Measurements from ENCODE around the gene ACTA1. TPM values are rescaled to one million over a fixed set of nuclear protein-coding genes. Genes with fewer than 3 reads are reported as not detected.

ACTA1 gene
- total and polyA plus RNA-seq, 2 experiments from 2014 or later = 8.8 to 13.0 TPM

DNA sequence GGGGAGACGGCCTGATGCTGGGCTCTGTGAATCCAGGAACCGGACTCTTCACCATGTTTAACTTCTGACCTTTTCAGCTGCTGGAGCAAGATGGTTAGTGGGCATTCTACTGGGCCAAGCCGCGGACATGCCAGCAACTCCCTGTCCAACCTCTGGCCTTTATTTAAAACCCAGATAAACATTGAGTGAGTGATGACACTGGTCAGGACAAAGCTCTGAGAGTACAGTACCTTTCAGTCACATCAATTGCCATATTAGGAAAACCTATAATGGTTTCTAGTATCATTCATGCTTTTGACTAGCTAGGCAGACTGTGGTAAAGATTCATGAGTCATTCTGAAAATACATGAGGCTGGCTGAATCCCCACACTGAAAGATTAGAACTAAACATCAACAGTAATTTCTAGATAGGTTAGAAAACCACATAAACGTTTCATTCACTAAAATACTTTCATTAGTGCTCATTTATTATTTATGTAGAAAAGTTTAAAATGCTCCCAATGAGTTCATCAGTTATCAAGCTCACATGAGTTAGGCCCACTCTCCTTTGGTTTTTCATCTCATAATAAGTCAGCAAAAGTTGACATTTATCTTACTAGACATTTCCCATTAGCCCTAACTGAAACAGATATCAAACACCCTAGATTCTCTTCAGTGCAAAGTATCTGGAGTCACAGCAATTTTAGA, 7.1 kb upstream of the ACTA1 start:
- DNase-seq (ENCODE audit: low spot score) (no peak), ATAC-seq (no peak)
- Histone ChIP-seq H3K27ac (ENCODE audit: low read depth) (no peak overlapping the region), H3K36me3 (ENCODE audit: insufficient read depth) (0 out of 2 replicates have a peak, but pooled peaks cover 5% of the 10 kb centered on the region), H3K79me2 (replicated peaks; ENCODE audit: insufficient read depth) (no peaks in the 10 kb centered on the region), H3K4me3 (no peak overlapping the region), H4K20me1 (replicated peaks; ENCODE audit: insufficient read depth) (no peaks in the 10 kb centered on the region; the same call in 1 of the 2 replicates), H3K4me1 (ENCODE audit: insufficient read depth) (no peaks in the 10 kb centered on the region), H3K27me3 (ENCODE audit: insufficient read depth) (peaks cover 11% of the 10 kb centered on the region), H3K9me2 (ENCODE audit: insufficient read depth) (no peaks in the 10 kb centered on the region), H3F3A (replicated peaks; ENCODE audit: low read depth) (peaks cover 3% of the 10 kb centered on the region; the same call in 1 of the 2 replicates), H2AFZ (no peak overlapping the region), H3K4me2 (no peak overlapping the region)
- Mint-ChIP-seq H3K4me1 (no peaks in the 10 kb centered on the region; the same call in 2 of the 3 replicates), H3K27ac (no peak overlapping the region), H3K36me3 (ENCODE audit: low read depth) (peaks cover 30% of the 10 kb centered on the region; the same call in 2 of the 3 replicates), H3K9me3 (no peaks in the 10 kb centered on the region; the same call in 2 of the 3 replicates), H3K27me3 (ENCODE audit: insufficient read depth, low read depth, poor library complexity) (peaks cover 8% of the 10 kb centered on the region), H3K4me3 (no peak overlapping the region)
- TF ChIP-seq, protein P1, sequence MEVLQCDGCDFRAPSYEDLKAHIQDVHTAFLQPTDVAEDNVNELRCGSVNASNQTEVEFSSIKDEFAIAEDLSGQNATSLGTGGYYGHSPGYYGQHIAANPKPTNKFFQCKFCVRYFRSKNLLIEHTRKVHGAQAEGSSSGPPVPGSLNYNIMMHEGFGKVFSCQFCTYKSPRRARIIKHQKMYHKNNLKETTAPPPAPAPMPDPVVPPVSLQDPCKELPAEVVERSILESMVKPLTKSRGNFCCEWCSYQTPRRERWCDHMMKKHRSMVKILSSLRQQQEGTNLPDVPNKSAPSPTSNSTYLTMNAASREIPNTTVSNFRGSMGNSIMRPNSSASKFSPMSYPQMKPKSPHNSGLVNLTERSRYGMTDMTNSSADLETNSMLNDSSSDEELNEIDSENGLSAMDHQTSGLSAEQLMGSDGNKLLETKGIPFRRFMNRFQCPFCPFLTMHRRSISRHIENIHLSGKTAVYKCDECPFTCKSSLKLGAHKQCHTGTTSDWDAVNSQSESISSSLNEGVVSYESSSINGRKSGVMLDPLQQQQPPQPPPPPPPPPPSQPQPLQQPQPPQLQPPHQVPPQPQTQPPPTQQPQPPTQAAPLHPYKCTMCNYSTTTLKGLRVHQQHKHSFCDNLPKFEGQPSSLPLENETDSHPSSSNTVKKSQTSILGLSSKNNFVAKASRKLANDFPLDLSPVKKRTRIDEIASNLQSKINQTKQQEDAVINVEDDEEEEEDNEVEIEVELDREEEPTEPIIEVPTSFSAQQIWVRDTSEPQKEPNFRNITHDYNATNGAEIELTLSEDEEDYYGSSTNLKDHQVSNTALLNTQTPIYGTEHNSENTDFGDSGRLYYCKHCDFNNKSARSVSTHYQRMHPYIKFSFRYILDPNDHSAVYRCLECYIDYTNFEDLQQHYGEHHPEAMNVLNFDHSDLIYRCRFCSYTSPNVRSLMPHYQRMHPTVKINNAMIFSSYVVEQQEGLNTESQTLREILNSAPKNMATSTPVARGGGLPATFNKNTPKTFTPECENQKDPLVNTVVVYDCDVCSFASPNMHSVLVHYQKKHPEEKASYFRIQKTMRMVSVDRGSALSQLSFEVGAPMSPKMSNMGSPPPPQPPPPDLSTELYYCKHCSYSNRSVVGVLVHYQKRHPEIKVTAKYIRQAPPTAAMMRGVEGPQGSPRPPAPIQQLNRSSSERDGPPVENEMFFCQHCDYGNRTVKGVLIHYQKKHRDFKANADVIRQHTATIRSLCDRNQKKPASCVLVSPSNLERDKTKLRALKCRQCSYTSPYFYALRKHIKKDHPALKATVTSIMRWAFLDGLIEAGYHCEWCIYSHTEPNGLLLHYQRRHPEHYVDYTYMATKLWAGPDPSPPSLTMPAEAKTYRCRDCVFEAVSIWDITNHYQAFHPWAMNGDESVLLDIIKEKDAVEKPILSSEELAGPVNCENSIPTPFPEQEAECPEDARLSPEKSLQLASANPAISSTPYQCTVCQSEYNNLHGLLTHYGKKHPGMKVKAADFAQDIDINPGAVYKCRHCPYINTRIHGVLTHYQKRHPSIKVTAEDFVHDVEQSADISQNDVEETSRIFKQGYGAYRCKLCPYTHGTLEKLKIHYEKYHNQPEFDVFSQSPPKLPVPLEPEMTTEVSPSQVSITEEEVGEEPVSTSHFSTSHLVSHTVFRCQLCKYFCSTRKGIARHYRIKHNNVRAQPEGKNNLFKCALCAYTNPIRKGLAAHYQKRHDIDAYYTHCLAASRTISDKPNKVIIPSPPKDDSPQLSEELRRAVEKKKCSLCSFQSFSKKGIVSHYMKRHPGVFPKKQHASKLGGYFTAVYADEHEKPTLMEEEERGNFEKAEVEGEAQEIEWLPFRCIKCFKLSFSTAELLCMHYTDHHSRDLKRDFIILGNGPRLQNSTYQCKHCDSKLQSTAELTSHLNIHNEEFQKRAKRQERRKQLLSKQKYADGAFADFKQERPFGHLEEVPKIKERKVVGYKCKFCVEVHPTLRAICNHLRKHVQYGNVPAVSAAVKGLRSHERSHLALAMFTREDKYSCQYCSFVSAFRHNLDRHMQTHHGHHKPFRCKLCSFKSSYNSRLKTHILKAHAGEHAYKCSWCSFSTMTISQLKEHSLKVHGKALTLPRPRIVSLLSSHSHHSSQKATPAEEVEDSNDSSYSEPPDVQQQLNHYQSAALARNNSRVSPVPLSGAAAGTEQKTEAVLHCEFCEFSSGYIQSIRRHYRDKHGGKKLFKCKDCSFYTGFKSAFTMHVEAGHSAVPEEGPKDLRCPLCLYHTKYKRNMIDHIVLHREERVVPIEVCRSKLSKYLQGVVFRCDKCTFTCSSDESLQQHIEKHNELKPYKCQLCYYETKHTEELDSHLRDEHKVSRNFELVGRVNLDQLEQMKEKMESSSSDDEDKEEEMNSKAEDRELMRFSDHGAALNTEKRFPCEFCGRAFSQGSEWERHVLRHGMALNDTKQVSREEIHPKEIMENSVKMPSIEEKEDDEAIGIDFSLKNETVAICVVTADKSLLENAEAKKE (CRISPR knock-in tag; IDR thresholded peaks at IDR 0.05) = no peak
- TF ChIP-seq NANOG (IDR thresholded peaks at IDR 0.05; ENCODE audit: borderline replicate concordance) (no peak), ZNF114 (CRISPR knock-in tag; IDR thresholded peaks at IDR 0.05) (no peak), JUNB (IDR thresholded peaks at IDR 0.05; ENCODE audit: unreplicated experiment) (no peak), EZH2phosphoT487 (IDR thresholded peaks at IDR 0.05; ENCODE audit: unreplicated experiment) (no peak), POLR2AphosphoS5 (IDR thresholded peaks at IDR 0.05; ENCODE audit: low read depth) (no peak), EZH2 (IDR thresholded peaks at IDR 0.05; ENCODE audit: low read depth, unreplicated experiment) (no peak), STAT1 (IDR thresholded peaks at IDR 0.05; ENCODE audit: unreplicated experiment) (no peak), ZNF331 (CRISPR knock-in tag; IDR thresholded peaks at IDR 0.05; ENCODE audit: low read depth) (no peak), CREB1 (CRISPR knock-in tag; IDR thresholded peaks at IDR 0.05; ENCODE audit: low read depth) (no peak)
- TF ChIP-seq, protein P2, sequence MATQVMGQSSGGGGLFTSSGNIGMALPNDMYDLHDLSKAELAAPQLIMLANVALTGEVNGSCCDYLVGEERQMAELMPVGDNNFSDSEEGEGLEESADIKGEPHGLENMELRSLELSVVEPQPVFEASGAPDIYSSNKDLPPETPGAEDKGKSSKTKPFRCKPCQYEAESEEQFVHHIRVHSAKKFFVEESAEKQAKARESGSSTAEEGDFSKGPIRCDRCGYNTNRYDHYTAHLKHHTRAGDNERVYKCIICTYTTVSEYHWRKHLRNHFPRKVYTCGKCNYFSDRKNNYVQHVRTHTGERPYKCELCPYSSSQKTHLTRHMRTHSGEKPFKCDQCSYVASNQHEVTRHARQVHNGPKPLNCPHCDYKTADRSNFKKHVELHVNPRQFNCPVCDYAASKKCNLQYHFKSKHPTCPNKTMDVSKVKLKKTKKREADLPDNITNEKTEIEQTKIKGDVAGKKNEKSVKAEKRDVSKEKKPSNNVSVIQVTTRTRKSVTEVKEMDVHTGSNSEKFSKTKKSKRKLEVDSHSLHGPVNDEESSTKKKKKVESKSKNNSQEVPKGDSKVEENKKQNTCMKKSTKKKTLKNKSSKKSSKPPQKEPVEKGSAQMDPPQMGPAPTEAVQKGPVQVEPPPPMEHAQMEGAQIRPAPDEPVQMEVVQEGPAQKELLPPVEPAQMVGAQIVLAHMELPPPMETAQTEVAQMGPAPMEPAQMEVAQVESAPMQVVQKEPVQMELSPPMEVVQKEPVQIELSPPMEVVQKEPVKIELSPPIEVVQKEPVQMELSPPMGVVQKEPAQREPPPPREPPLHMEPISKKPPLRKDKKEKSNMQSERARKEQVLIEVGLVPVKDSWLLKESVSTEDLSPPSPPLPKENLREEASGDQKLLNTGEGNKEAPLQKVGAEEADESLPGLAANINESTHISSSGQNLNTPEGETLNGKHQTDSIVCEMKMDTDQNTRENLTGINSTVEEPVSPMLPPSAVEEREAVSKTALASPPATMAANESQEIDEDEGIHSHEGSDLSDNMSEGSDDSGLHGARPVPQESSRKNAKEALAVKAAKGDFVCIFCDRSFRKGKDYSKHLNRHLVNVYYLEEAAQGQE (IDR thresholded peaks at IDR 0.05; ENCODE audit: unreplicated experiment) = no peak
- TF ChIP-seq, protein P3, sequence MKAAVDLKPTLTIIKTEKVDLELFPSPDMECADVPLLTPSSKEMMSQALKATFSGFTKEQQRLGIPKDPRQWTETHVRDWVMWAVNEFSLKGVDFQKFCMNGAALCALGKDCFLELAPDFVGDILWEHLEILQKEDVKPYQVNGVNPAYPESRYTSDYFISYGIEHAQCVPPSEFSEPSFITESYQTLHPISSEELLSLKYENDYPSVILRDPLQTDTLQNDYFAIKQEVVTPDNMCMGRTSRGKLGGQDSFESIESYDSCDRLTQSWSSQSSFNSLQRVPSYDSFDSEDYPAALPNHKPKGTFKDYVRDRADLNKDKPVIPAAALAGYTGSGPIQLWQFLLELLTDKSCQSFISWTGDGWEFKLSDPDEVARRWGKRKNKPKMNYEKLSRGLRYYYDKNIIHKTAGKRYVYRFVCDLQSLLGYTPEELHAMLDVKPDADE (IDR thresholded peaks at IDR 0.05) = no peak
- TF ChIP-seq, protein P4, sequence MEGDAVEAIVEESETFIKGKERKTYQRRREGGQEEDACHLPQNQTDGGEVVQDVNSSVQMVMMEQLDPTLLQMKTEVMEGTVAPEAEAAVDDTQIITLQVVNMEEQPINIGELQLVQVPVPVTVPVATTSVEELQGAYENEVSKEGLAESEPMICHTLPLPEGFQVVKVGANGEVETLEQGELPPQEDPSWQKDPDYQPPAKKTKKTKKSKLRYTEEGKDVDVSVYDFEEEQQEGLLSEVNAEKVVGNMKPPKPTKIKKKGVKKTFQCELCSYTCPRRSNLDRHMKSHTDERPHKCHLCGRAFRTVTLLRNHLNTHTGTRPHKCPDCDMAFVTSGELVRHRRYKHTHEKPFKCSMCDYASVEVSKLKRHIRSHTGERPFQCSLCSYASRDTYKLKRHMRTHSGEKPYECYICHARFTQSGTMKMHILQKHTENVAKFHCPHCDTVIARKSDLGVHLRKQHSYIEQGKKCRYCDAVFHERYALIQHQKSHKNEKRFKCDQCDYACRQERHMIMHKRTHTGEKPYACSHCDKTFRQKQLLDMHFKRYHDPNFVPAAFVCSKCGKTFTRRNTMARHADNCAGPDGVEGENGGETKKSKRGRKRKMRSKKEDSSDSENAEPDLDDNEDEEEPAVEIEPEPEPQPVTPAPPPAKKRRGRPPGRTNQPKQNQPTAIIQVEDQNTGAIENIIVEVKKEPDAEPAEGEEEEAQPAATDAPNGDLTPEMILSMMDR (conservative IDR thresholded peaks at IDR 0.05; ENCODE audit: low read depth in 2 of 2) = no peak
